Endothelial cell of umbilical vein (primary cell): ENCODE measurements around the gene TUBB4A.

Experiments used
- CTCF ChIP-seq, 2 donors: IDR thresholded peaks; 1 replicate in 1 of 2; 2 replicates in 1 of 2; pipeline ENCODE4 v1.5.1; 2011; ENCODE audit warnings: low read length in 2 of 2, mild to moderate bottlenecking in 2 of 2, moderate library complexity in 2 of 2, control low read depth in 1 of 2, inconsistent platforms in 1 of 2, low read depth in 1 of 2; ENCODE audit not compliant: insufficient read depth in 1 of 2; ENCODE audit errors: extremely low read depth in 1 of 2
- EZH2 ChIP-seq: IDR thresholded peaks from 2 replicates; pipeline ENCODE4 v1.6.1; 2012; ENCODE audit warnings: borderline replicate concordance, low read depth, mild to moderate bottlenecking, moderate library complexity, low read length, inconsistent platforms; ENCODE audit not compliant: severe bottlenecking
- FOS ChIP-seq: IDR thresholded peaks from 2 replicates; pipeline ENCODE4 v1.6.1; 2011; ENCODE audit warnings: mild to moderate bottlenecking, low read length, moderate library complexity, borderline replicate concordance; ENCODE audit not compliant: insufficient read depth
- GATA2 ChIP-seq: IDR thresholded peaks from 2 replicates; pipeline ENCODE4 v1.7.0; 2011; ENCODE audit warnings: low read depth, mild to moderate bottlenecking, moderate library complexity, mixed read lengths, low read length; ENCODE audit not compliant: insufficient read length, insufficient read depth
- JUN ChIP-seq: IDR thresholded peaks from 2 replicates; pipeline ENCODE4 v1.6.1; 2011; ENCODE audit warnings: borderline replicate concordance, low read depth; ENCODE audit not compliant: insufficient read length, insufficient read depth
- MYC ChIP-seq: IDR thresholded peaks from one replicate; pipeline ENCODE4 v1.6.1; 2011; ENCODE audit warnings: mild to moderate bottlenecking, low read depth, low read length
- POLR2A ChIP-seq: IDR thresholded peaks from 2 replicates; pipeline ENCODE4 v1.6.1; 2012; ENCODE audit warnings: low read depth, mild to moderate bottlenecking, control low read depth, low read length
- POLR2AphosphoS5 ChIP-seq: IDR thresholded peaks from 2 replicates; pipeline ENCODE4 v1.6.1; 2012; ENCODE audit warnings: low read depth, mild to moderate bottlenecking, control low read depth, low read length, moderate library complexity; ENCODE audit not compliant: insufficient read depth
- TF ChIP-seq, protein P1 (sequence below): IDR thresholded peaks from 2 replicates; pipeline ENCODE4 v1.6.1; 2011; ENCODE audit not compliant: insufficient read depth, insufficient read length

GRCh38 chr19:6490134-6490533 is 12.0 kb downstream of the TUBB4A start:
- TF ChIP-seq CTCF (IDR thresholded peaks at IDR 0.05; ENCODE audit: extremely low read depth in 1 of 2, insufficient read depth in 1 of 2, low read depth in 1 of 2, low read length in 2 of 2) (no peak), POLR2AphosphoS5 (no peak), POLR2A (no peak), EZH2 (no peak), FOS (no peak), JUN (no peak), GATA2 (no peak), MYC (no peak)
- TF ChIP-seq, protein P1, sequence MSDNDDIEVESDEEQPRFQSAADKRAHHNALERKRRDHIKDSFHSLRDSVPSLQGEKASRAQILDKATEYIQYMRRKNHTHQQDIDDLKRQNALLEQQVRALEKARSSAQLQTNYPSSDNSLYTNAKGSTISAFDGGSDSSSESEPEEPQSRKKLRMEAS: no peak
